Measurements from ENCODE around the gene FAM107B.

The FAM107B gene

DNA sequence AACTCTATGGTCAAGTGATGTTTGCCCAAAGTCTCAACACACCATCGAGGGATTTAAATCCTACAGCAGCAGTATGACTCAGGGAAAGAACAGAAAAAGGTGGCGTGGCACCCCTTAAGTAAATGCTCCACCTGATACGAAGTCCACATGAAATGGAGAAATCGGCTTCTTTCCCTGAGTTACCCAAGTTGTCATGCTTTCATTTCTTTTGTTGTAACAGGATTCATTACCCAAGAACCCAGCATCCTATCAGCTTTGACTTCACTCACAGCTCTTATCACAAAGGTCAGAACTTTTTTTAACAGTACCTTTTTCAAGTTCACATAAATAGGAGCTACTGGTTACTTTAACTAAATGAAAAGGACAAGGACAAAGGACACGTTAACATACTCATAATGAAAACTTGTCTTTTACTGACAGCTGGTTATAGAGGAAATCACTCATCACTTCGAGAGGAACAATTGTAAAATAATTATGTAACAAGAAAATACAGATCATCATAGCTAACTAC is 224.2 kb downstream of the FAM107B start:
- no peak for DNase-seq

DNA sequence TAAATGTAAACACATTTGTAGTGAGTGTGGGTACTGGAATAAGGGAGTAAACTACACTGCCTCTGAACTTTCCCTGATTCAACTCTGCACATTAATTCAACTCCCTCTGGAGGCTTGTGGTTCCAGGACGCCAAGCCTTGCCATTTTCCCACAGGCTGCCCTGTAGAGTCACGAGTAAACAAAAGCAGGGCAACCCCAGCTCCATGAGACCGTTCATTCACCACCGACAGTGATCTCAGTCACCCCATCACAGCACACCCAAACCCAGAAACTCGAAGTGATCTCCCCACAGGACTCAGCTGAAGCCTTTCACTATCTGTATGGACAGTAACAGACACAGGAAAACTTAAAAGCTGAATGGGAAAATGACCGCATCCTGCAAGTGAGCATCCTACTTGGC is 225.2 kb downstream of the FAM107B start:
- no peak for DNase-seq

DNA sequence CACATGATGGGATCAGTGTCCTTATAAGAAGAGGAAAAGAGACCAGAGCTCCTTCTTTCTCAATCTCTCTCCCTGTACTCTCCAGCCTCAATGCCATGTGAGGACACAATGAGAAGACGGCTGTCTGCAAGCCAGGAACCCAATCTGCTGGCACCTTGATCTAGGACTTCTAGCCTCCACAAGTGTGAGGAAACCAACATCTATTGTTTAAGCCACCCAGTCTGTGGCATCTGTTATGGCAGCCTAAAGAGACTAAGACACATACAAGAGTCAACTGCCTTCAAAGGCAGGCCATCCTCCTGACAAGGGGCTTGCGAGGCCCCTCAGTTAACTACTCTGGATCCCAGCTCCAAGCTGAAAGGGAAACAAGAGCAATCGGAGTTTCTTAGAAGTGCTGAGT is 225.7 kb downstream of the FAM107B start:
- DNase-seq = no peak

DNA sequence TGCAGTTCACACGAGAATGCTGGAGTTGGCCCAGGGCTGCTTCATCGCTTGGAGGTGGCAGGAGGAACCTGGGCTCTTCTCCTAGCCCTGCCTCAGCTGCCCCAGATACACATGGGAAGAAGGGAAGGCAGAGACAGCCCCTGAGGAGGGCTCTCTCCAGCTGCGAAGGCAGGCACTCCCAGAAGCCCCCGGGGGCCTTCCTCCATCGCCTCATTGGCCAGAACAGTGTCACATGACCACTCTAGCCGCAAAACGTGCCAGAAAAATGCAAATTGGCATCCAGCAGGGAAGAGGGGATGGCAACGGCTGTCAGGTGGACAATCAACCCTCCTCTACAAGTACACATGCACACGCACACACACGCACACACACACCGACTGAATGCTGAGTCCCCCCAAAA is 226.2 kb downstream of the FAM107B start:
- no peak for DNase-seq

DNA sequence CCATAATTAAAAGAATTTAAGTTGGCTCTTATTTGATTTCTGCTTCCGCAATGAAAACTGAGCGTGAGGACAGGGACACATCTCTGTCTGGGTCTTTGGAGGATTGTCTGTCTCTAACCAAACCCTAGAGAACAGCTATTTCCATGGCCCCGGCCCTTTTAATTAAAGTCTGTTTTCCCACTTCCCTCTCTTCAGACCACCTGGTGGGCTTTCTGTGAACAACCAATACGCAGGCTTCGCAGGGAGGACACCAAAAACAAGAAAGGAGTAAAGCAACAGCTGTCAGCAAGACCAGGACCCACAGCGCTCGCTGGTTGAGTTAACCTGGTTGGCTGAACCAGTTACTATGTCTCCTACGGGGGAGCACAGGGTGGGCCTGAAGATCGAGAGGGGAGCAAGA is 226.9 kb downstream of the FAM107B start:
- DNase-seq = no peak

DNA sequence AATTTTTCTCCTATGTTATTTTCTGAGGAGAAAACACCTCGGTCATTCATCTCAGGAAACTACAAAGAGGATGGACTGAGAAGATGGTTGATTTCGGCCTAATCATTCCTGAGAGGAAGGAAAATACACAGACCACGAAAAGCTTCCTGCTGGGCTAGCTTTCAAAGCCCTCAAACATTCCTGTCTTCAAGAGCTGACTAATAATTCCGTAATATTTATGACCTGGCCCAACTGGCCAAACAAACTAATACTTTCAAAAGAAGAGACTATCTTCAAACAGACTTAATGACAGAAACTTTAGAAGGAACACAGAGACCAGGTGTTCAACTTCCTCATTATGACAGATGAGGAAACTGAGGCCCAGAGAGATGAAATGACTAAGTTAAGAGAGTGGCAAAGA is 228.9 kb downstream of the FAM107B start:
- no peak for DNase-seq

DNA sequence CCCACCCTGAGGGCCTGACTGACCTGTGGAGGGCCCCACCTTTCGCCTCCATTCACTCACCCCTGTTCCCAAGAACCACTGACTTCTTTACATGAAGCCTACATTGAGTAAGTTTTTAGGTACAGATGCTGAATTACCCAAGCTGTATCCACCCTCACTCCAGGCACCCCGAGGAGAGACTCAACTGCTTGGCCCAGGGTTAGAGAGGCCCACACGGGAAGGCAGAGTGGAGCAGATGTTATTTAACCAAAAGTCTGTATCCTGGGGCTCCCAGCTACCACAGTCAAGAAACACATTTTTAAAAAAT is 230.8 kb downstream of the FAM107B start:
- no peak for DNase-seq

DNA sequence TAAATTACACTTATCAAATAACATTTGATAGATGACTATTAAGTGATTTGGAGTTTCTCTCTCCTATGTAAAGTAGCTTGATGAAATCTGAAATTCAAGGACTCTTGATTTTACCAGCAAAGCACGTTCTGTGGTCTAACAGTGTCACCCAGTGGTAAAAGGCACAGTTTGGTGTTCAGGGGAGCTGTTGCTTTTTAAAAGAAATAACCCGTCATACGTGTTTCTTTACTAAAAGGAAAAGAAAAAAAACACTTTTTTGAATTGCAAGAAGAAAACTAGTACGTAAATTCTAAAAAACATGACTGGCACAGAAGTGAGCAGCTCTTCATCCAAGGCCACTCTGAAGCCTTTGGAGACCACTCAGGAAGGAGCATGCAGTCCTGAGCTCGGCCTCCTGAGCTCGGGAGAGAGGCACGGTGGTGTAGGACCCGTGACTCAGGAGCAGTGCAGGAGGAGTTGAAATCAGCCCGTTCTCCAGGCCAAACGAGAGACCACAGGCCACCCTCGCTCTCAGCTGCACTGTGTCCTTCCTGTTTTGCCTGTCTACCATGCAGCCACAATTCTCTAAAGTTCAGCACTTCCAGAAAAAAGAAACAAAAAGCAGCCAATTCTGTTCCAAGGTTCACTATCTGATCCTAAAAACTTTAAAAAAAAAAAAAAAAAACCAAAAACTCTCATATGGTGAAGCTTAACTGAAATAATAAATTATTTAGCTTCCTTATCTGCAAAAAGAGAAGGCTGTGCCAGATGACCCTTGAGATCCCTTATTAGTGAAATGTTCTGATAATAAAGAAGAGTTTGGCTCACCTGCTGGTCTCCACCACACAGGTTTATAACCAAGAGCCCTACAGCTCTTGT is 231.4 kb downstream of the FAM107B start:
- DNase-seq = no peak

DNA sequence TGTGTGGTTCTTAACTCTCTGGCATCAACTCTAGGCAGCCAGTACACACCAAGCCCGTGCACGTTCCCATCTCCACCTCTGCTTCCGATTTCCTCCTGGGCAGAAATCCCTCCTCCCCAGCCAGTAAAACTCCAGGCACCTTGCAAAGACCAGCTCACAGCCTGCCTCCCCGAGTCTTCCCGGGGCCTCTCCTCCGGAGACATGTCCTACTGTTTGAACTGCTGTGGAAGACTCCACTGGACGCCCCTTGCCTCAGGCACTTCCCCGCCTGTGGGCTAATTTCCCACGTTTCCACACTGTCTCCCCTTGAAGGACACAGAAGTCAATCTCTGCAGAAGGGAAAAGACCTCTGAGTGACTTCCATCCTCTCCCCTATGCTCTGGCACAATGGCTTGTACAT is 233.3 kb downstream of the FAM107B start:
- DNase-seq = no peak

DNA sequence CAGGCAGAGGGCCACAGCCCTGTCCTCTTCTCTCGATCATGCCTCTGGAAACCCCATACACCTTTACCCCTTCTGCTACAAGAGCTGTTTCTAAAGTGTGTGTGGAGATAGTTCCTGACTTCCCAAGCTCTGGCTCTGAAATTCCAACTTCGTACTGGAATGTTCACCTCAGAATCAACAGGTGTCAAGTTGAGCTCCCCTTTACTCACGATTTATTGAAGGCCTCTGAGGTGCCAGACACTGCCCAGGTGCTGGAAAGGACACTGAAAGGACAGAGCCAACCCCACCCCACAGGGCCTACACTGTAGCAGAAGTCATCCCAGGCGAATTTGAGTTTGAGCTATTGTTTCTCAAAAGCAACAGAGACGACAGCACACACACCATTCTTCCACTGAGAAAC is 234.1 kb downstream of the FAM107B start:
- DNase-seq = no peak

DNA sequence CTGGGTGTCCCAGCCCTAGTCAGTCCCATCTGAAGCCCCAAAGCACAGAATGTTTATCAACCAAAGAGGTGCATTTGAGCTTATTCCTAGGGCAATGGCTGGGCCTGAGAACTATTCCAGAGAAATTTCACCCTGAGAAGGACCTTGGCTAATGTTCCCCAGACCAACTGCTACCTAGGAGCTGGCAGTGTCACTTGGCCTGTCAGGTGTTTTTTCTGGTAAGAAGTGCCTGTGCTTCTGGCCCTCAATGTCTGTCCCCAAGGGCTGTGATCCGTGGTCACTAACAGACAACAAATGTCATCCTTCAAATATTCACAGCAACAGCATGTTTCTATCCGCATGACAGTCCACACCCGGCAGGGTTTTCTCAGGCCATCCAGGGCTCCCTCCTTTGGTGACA is 234.6 kb downstream of the FAM107B start:
- no peak for DNase-seq

DNA sequence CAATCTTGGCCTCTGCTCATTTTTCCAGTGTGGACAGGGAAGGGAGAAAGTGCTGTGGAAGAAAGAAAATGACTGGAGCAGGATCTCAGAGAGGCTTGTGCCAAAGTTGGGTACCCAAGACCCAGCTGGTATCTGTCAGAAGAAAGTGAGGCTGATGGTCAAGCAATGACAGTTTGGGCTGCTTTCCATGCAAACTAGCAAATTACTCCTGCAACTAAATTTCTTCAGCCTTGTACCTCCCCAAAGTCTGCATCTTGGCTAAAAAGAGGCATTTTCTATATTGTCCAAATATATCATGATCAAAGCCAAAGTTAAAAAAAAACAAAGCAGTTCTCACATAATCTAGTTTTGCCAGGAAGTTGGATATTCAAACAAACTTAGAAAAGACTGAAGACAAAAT is 235.5 kb downstream of the FAM107B start:
- no peak for DNase-seq

DNA sequence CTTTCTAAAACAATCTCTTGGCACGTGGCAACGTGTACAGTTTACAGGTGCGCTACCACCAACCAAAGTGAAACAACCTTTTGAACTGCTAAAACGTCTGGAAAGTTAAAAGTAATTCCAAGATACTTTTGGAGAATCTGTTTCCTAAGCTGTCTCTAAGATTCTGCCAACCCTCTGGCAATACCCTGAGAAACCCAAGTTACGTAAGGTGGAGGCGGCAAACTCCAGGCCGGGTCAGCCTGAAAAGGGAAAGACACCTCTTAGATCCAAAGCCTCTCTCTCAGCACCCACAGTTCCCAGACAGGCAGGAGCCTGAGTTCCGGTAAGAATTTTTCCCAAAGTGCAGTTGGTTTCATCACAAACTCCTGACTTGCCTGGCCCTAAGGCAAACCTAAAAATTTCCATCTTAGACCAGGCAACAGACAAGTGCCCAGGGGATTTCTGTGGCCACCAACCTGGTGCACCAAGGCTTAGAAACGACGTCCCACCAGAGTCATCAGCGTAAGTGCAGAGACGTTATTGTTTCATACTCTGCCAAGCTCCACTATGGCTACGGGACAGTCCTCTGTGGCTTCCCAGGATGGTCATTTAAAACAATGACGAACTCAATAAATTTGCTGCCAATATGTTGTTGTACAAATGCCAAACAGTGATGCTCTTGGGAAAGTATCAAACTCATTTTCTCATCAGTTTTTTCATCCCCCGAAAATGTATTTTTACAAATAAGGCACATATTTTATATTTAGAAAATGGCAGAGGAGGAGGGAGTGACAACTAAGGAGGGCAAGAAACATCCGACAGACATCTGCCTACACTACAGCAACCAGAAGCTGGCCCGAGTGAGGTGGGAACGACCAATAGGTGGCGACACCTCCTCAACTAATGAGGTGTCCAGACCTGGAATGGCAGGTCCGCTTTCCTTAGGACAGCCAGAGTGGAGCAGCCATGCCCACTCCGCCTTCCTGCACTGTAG is 238.2 kb downstream of the FAM107B start:
- peak; percentile 52 to 56 for DNase-seq

DNA sequence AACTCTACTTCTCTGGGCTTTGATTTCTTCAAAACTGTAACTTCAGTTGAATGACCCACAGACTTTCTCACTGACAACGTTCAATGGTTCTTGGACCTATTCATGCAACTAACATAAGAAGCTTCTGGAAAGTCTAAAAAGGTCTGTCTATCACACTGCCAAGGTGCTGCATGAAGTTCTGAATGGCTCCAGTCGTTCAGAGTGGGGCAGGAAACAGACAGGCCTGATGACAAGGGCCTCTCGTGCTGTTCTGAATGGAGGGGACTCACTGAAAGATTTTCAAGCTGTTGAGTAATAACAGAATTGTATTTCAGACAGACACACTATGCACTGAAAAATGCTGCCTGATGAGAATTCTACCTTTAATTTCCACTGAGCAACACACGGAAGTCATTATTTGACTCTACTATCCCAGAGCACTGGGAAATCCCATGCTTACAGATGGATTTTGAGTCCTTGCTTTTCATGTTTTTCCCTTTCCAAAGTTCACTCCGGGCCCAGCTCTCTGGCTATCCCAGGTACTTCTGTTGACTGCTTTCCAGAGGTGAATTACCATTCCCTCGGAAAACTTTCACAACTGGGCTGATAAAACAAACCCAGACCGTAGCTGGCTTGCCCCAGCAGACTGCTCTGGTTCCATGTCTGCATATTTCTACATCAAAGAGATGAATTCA is 239.1 kb downstream of the FAM107B start:
- no peak for DNase-seq

DNA sequence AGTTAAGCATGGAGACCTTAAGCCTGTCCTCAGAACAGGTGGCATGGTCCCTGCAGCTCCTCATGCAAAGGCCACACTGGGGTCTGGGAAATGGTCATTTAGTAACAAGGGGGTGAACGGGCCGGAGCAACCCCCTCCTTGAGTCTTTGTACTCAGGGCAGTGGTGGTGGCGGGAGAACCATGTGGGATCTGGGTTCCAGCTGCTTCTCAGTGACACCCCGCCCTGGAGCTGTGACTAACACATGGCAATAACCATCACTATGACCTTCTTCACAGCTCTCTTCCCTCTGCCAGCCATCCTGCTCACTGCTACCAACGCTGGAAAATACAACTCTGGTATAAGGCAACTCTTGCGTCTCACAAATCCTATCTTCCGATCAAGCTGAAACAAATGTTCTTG is 240.5 kb downstream of the FAM107B start:
- DNase-seq = no peak

DNA sequence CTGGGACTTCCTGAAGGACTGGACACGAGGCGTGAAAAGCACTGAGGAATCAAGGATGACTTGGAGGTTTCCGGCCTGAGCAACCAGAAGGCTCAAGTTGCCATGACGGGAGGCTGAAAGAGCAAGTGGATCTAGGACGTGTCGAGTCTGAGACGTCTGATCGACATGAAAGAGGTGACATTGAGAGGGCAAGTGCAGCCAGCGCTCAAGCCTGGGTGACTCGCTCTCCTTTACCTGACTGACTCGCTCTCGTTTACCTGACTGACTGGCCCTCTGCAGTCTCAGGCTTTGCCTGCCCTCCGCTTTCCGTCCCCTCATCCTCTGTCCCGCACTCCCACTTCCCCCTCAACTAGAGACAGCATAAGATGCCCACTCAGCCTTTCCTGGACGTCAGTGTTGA is 241.4 kb downstream of the FAM107B start:
- DNase-seq = no peak

DNA sequence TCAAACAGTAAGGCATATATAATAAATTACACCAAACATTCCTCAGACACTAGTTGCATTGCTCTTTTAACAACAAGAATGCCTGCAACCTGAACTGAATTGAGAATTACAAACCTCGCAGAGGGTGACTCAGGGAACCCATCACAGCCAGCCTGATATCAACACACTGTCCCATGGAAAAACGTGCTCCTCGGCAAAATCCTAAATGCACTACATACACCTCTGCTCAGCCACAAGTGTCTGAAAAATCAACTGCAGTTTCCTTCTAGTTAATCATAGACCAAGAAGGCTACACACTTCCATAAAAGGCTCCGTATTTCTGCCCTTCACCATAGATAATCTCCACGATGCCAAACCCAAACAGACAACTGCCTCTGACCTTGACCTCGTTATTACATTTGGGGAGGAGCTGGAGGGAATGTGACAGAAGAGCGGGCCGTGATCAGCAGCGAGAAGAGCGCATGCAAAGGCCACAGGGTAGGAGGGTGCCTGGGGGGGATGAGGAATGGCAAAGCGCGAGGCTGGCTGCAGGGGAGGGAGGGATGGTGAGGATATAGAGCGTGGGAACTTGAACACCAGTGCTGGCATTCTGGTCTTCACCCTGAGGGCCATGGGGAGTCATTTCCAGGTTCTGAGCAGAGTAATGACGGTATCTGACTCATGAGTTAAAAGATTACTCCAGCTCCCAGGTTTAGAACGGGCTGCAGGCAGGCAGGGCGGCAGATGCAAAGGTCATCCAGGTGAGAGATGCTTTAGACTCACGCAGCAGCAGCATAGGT is 242.0 kb downstream of the FAM107B start:
- no peak for DNase-seq

DNA sequence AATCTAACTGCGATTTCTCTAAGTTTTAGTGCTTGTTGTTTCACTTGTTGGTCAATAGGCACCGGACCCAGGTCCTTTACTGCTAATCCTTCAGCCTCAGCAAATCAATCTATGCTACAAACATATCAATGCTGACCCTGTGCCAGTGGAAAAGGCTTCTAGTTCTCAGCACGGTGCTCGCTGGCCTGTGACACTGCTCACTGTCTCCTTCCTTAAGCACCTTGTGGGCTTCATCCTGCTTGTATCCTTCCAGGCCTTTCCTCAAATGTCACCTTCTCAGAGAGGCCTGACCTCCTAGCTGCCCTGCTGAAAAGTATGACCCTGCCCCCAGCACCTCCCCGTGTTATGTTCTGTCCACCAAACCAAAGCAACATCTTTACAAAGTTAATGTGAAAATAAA is 242.7 kb downstream of the FAM107B start:
- no peak for DNase-seq

DNA sequence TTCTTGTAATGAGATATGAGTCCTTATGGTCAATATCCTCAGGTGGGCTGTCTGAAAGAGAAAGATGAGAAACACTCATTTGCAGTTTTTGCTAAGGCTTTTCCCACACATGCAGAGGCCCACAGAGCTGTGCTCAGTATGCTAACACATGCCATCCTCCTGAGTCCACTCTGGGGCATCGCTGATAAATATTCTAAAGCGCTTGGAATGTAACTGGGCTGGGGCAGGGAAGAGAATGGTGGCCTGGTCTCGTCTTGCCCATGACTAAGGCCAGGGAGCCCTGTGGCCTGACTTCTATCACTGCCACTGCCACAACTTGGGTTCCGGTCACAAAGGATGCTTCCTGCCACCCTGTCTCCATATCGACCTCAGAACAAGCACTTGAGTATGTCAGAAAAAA is 244.2 kb downstream of the FAM107B start:
- DNase-seq = no peak

DNA sequence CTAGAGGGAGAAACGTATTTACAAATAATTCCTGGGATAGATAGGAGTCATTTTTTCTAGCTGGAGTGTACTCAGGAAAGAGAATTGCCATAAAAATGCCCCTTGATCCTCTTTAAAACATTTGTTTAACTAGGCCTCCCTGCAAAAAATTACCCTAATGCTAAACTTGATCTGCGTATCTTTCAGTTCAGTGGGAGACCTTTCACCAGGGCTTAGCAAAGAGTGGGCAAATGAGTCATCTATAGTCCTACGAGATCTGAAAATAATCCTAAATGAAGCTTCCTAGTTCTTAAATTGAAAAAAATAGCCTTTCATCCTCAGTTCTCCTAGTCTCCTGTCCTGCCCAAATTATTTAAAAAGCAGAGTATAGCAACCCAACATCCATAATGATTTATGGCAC is 245.3 kb downstream of the FAM107B start:
- DNase-seq = no peak

DNA sequence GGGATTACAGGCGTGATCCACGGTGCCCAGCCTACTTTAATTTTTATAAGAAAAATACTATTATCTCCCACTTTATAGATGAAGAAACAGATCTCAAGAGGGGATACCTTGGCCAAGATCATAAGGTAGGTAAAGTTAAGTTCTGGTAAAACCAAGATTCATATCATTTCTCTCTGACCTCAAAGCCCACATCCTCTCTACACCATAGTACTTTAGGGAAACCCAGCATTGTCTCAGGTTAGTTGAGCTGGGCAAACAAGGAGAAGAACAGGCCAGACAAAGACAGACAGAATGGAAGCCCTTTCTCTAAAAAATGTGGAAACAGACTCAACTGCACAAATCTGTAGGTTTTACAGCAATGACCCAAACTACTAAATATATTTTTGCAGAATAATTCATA is 246.2 kb downstream of the FAM107B start:
- DNase-seq = no peak

DNA sequence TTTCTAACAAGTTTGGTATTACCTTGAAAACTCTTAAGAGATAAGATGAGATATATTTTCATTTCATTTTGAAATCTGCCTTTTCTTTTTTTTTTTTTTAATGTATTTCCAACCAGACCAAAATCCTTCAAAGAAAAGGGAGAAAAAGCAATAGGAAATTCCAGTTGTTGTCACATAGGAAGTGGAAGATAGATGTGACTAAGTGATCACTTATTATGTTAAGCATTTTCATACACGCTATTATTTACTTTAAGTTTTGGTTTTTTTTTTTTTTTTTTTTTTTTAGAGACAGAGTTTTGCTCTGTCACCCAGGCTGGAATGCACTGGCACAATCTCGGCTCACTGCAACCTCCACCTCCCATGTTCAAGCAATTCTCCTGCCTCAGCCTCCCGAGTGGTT is 246.8 kb downstream of the FAM107B start:
- DNase-seq = no peak
